HG03571 (cell line): Measurements from ENCODE around the gene USP38.
"Not testable (repeated sequence)": the region's sequence is repeated elsewhere in the genome, so short reads cannot be mapped to it uniquely, and the experiment has no call there.

Experiments
- ATAC-seq: cut with Tn5 transposase; IDR thresholded peaks from one replicate; pipeline ENCODE4 v1.9.1; 2021; ENCODE audit not compliant: unreplicated experiment

Gene USP38

DNA sequence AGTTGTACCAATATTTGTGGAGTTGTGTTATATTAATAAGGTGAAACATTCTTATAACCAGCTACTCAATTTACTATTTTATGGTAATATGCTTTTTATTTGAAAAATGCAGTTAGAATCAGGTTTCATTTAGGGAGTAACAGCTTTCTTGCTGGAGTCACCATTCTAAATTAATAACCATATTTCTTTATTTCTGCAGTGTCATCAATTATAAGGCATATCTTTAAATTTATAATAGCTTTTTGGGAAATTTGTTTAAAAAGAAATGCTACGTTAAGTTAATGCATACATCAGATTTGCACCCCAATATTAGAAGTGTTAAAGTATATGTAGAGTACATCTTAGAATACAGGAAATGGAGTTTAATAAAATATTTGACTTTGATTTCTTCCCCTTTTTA is 18.9 kb downstream of the USP38 start:
- no peak for ATAC-seq

DNA sequence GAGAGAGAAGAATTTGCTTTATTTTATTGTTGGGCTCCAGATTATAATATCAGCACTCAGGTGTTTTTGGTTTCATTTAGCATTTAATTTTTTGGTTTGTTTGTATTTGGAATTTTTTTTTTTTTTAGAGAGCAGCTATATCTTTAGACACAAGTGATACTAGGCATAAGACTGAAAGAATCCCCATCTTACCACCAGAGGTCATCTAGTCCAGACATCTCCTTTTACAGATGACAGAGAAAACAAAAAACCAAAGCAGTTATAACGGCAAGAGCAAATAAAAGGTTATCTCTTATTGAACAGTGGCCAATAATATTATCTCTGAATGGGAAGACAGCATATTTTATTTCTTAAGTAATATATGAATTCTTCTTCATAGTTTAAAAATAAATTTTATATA is 22.8 kb downstream of the USP38 start:
- ATAC-seq = no peak

DNA sequence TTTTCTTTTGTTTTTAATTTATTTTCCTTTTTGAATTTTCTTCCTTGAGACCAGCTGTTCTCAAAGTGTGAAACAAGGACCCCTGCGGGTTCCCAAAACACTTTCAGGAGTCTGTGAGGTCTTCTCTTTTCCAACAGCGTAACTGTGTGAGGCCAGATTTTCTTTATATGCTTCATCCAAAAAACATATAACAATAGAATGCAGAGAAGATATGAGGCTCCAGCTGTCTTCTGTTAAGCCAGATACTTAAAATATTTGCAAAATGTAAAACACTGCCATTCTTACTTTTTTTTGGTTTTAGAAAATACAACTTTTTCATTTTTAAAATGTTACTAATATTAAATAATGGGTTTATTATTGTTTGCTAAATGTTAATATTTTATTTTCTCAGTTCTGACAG is 27.8 kb downstream of the USP38 start:
- ATAC-seq = no peak

DNA sequence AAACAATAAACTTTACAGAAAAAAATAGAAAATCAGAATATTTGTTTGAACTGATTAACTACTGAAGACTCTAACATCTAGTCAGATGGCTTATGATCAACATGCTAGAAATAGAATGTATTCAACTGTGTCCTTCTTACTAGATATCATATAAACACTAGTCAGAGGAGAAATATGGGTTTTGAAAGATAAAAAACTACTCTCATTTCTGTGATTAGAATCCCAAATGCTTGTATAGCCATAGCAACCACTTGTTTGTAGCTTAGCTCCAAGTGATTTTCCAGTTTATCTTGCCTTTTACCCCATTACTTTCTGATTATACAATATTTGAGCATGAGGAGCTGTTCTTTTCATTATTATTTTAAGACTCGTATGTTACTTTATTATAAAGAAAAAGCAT is 31.2 kb downstream of the USP38 start:
- ATAC-seq = no peak

DNA sequence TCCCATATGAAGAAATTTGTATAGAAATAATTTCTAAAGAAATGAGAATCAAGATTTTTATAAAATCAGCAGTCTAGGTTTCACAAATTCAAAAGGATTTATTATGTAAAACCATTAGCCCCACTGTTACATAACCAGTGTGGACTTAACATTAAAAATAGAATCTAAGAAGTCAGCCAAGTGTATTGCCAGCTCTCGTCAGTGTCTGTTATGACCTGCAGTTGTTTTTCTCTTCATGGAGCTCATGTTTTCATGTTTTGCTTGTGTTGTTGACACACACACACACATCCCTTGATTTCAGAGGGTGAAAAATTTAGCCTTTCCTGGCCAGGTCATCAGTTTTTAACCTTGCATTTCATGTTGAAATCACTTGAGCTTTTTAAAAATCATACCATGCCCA is 39.5 kb downstream of the USP38 start:
- ATAC-seq = no peak

DNA sequence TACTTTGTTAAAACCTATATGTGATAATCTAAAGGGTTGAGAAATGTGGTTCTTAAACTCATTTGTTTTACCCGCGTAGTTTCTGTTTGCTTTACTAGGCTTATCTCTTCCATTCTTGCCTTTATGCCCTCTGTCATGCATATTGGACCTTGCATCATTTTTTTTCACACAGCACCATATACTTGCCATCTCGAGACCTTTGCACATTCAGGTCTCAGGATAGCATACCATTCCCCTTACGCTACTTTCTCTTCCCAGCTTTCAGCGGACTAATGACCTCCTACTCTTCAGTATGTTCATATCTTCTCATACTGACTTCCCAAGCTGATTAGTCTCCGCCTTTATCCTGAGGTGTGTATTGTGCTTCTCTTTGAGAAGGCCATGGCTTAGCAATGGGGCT is 40.5 kb downstream of the USP38 start:
- ATAC-seq = no peak

DNA sequence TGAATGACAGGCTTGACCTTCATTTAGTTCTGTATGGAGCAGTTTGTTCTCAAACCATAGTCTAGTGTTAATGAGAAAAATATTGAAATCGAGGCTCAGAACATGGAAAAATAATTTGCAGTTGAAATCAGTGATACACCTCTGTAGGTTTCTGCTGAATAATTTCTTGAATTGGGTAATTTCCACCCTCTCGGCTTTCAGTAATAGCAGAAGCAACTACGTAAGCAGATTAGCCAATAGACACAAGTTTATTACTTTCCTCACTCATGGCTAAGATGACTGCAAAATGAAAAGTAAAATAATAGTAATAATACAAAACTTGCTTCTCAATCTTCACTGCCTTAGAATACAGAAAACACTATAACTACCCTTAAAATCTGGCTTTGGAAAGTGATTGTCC is 46.0 kb downstream of the USP38 start:
- no peak for ATAC-seq

DNA sequence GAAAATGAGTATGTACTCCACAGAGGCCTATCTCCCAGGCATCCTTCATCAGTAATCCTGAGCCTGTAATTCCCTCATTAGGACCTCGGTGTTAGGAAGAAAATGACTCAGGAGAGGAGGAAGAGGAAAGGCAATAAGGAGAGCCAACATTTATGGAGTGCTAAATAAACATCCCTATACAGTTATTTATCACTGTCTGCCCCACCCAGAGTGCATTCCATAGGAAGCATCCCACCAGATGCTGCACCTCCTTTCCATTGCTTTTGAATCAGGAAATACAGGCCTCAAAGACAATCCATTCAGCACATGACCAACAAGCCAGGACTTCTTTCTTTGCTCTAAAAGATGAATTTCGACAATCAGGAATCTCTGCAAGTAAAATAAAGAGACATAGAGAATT is 47.6 kb downstream of the USP38 start:
- no peak for ATAC-seq

DNA sequence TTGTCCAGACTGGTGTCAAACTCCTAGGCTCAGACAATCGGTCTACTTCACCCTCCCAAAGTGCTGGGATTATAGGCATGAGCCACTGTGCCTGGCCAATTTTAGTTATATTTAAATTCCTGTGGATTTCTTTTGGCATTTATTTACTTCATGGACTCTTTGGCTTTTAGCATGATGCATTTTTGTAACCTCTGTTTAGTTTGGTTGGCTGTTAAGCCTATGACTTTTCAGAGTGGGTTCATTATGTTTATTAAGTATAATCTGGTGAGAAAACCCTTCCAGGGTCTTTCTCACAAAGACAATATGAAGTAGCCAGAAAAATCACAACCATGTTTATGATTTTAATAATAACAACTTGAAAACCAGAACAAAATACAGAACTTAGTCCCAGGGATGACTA is 49.4 kb downstream of the USP38 start:
- ATAC-seq = no peak

DNA sequence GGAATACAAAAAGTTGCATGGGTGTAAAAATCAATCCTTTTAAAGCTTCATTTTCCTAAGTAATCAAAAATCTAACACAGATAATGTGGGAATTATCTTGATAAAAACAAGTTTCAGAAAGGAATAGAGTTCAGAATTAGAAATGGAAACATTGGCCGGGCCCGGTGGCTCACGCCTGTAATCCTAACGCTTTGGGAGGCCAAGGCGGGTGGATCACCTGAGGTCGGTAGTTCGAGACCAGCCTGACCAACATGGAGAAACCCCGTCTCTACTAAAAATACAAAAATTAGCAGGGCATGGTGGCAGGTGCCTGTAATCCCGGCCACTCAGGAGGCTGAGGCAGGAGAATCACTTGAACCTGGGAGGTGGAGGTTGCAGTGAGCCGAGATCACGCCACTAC is 52.5 kb downstream of the USP38 start:
- not testable (repeated sequence) for ATAC-seq

DNA sequence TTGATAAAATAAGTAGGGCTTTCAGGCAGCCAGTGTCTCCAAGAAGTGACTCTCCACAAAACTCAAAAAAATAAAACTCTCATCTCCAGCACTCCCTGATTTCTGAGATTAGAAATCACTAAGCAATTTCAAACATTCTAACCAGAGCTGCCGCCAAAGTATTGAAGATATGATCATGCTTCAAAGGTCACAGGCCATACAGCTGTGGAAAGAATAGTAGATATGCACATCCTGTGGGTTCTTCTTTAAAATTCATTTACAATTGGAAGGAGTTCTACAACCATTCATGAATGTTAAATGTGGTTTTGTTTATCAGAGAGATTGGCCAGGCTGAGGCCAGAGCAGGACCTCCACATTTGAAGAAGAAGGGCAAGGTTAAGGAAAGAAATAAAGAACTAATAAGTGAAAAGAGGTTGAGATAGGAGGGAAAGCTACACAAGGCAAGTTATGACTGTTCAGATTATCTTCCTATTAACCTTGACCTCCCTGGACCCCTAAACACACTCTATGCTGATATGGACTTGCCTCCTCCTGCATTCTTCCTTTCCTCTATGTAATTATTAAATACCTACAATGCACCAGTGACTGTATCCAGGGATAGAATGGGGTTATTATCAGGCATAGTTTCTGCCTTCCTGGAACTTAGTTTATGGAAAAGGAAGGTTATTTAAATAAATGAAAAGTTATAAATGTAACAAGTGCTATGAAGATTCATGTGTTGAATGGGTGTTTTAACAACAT is 56.4 kb downstream of the USP38 start:
- ATAC-seq = no peak

DNA sequence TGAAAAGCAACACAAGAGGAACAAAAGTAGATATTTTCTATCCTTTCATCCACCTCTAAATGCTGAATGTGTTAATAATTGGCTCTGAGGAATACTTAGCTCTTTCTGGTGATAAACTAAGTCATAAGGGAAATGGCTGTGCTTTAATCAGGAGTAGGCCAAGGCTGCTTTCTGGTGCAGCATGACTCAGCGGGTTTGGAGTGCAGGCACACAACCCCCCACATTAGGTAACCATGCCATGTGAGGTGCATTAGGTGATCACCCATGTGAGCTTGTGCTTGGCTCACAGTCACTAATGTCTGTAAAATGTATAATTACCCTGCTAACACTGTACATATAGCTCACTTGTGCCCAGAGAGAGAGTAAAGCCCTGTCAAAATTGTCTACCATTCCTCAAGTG is 57.2 kb downstream of the USP38 start:
- no peak for ATAC-seq

DNA sequence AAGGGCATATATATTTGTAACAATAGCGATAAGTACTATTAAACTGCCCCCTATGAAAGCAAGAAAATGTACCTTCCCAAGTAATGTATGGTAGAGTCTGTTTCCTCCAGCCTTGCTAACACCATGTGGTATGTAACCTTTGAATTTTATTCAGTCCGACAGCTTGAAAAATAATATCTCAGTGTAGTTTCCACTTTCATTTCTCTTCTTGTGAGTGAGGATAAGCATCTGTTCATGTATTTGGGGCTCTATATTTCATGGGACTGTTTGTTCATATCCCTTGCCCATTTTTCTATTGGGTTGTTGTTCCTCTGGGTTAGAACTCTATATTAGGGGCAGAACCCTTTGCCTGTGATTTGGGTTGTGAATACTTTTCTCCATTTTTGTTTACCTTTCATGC is 58.3 kb downstream of the USP38 start:
- no peak for ATAC-seq

DNA sequence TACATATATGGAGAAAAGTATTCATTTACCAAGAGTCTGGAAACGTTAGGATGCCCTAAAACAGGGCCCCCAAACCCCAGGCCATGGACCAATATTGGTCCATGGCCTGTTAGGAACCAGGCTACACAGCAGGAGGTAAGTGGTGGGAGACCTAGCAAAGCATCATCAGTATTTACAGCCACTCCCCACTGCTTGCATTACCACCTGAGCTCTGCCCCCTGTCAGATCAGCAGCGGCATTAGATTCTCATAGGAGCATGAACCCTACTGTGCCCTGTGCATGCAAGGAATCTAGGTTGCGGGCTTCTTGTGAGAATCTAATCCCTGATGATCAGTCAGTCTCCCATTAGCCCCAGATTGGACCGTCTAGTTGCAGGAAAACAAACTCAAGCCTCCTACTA is 62.3 kb downstream of the USP38 start:
- no peak for ATAC-seq

DNA sequence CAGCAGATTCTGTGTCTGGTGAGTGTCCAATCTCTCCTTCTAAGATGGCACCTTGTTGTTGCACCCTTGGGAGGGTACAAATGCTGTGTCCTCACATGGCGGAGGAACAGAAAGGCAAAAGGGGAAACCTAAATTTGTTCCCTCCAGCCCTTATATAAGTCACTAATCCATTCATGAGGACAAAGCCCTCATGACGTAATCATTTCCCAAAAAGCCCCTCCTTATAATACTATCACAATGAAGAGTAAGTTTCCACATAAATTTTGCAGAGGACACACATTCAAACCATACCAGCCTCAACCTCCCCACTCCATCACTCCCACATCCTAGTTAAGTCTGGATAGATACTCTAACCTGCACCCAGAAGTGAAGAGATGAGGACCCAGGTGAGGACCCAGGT is 63.1 kb downstream of the USP38 start:
- no peak for ATAC-seq

DNA sequence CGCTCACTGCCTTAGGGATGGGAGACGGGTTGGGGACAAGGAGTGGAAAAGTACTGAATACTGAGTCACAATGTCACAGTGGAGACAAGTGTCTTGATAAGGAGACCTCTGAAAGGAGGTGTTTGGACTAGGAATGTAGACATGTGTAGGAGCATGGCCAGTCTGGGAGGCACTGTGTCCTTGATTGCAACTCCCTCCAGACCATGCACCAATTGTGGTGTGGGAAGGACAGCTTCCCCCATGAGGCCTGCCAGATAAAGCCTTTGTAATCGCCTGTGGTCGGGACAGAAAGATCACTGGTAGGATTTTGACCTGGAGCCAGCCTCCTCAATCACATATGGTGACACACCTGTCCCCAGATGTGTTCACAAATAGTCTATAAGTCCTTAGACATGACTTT is 64.1 kb downstream of the USP38 start:
- no peak for ATAC-seq

DNA sequence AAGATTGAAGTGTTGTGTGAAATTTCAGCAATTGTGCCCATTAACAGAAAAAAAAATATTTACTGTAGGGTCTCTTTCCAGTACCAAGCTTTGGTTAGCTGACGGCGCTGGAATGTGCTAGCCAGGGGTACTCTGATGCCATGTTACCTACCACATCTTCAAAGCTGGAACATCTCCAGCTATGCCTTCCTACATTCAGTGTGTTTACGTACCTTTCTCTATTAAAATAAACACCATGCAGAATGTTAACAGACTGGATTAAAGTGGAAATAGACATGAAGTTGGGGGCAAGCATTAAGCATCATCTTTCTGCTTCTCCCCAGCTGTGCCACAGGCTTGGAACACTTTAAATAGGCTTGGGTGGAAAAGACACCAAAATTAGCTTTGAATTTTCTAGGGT is 65.9 kb downstream of the USP38 start:
- no peak for ATAC-seq

DNA sequence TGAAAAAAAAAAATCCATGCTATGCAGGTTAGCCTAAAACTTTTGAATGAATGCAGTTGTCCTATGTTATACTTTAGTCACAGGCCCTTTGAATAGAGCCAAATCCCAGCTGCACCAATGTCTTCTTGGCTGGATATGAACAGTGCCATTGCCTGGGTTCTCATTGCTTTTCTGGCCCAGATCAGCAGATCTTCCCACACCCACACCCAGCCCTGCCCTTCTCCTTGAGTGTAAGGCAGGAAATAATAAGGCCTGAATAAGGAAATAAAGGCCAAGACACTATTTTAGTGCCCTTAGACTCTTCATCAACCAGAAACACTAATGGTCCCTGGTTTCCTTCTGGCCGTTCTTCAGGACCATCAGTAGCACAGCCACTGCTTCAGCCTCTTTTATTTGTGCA is 66.6 kb downstream of the USP38 start:
- ATAC-seq = no peak

DNA sequence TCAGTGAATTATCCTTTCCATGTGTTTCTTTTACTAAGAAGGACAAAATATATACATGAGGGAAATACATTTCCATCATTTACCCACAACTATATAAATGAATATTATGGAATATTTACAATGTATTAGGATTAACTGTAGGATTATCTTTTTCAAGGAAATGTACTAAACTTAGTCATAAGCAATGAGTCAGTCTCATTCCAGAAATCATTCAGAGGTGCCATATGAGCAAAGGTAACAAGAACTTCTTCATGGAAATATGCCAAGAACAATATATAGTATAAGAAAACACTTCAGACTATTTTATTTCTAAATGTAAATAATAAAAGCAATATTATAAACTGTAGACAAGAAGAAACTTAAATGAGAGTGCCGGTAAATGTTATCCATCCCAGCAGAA is 67.1 kb downstream of the USP38 start:
- no peak for ATAC-seq

DNA sequence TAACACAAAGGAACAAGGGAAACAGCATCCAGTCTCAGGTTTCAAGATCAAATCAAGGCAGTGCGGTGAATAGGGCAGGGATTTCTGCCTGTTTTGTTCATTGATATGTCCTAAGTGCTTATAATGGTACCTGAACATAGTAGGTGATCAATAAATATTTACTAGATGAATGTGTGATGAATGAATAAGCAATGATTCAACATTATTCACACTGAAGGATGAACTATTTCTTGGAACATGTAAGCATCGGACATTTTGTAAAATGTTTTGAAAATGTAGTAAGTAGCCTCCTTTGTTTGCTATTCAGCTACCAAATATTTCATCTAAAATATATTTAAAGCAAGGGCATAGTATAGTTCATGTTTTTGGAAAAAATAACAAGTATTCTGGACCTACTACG is 67.8 kb downstream of the USP38 start:
- no peak for ATAC-seq

DNA sequence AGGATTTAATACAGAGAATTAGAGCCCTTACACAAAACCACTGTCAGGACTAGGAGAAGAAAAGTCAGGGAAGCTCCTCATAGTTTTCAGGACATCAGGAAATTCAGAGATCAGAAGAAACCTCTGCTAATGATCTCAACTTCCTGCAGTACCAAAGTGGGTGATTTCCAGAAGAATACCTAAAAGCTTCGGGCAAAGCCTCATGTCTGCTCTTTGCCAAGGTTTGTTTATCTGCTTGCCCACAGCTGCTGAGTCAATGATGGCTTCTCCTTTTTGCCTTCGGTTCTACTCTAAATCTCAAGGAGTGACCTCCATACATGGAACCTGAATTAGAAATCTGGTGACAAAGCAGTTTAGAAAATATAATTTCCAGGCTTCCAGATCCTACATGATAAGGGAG is 68.4 kb downstream of the USP38 start:
- no peak for ATAC-seq

DNA sequence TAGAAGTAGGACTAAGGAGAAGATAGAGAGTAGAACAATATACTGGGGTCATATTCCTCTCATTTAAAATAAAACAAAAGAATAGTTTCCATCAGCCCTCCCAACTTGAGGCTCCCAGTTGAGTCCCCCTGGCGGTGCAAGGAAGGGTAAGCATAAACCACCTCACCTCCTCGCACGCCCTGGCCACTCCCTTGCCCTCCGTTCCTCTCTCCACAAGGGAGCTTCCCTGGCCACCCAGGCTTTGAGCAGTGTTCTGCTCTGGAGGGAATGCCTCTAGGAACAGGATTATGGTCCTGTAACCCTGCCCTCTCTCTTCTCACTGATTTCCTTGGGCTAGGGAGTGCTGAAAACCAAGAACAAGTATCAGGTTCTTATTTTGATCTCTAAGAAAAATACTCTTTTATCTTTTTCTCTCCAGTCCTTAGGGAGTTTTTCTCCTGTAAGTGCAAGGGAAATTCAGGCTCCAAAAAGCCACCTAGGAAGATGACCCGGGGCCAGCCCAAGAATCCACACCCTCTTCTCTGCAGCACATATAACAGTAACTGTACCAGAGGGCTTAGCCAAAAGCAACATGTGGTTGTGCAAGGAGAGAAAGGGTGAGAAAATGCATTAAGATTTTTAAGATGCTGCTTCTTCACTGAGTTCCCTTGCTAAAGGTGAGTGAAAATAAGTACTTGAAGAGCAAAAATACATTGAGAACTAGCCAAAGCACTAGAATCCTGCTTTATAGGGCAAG is 69.9 kb downstream of the USP38 start:
- no peak for ATAC-seq

DNA sequence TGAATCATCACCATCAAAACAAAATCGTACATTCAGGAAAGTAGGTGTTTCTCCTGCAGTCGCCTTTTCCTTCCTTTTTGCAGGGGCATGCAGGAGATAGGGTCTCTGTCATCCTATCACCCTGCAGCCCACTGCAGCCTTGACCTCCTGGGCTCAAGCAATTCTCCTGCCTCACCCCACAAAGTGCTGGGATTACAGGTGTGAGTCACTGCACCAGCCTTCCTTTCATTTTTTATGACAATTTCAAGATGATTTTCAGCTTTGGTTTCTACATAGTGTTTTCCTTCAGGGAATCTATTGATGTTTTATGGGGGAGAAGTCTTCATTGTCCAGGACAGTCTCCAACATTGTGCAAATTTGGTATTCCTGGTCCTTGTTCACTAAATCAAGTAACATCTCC is 71.7 kb downstream of the USP38 start:
- no peak for ATAC-seq
